ENCODE data around the gene TFR2.
A peak's percentile ranks its signal among the peaks of the same experiment; 100 is the strongest.

TFR2 gene

DNA sequence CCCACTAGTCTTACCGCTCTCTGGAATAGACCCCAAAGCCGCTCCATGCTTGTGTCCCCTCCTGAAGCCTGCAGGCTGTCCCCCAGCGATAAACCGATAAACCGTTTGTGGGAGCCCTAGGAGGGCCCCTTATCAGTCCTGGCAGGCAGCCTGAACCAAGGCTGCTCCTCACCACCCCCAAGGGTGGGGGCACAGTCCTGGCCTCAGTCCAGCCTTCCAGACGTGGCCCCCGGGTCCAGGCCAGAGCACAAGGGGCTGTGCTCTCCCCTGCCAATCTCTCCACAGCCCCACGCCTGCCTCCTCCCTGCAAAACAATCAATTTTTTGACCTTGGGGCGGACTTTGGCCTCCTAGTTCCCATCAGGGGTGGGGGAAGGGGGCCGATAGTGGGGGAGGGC, at the start of gene TFR2:
TSS of gene TFR2 (minus strand) at position 90 of the 397 bp plus-strand sequence. CDS start at position 47, 43 bp downstream.
- DNase-seq = no peak

DNA sequence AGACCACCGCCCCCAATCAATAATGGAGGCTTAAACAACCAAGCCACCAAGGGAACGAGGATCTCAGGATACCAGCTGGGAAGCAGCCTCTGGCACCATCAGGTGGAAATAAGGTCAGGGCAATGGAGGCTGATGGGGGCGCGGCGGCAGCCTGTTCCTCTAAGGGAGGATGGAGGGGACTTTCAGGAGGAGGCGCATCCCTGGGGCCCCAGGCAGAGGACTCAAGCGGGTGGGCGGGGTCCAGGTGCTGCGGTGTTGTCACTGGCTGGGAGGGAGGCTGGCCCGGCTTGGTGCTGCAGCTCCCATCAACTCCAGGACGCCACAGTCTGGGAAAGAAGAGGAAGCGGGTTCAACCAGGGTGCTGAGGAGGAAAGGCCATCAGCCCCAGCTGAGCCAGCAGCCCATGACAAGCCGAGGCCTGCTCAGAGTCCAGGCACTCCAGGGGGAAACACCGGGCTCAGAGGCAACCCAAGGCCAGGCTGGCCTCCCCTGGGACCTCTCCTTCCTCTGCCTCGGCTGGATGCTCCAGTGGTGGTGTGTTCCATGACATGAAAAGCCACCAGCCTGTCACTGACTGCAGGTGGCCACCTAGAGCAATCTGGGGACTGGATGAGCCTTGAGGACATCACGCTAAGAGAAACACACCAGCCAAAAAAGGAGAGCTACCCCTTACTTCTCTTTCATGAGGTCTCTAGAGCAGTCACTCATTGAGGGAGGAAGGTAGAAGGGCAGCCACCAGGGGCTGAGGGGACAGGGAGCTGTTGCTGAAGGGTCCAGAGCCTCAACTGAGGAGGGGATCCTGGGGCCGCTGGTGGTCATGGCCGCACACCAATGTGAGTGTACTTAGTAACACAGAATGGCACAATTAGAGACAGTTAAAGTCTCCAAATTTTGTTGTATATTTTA, 48.1 kb upstream of the TFR2 start:
- no peak for DNase-seq

DNA sequence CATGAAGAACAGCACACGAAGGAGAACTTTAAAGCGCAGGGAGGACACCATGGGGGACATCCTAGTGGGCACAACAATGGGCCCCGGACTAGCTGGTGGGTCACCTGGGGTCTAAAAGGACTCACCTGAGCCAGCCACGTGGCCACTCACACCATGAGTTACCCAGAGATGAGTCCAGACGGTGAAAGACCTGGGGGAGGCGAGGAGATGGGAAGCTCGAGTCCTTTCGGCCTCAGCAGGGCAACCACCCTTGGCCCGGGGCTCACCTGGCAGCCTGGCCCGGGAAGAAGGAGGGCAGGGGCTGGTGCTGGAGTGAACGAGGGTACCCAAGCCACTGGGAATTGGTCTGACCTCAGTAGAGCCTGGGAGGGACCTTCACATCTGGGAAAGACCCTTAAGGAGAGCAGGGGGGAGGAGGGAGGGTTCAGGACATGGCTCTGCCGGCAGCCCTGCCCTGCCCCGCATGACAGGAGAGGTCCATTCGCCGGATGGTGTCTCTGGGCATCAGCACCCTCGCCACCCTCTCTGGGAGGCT, 47.0 kb upstream of the TFR2 start:
- no peak for DNase-seq

DNA sequence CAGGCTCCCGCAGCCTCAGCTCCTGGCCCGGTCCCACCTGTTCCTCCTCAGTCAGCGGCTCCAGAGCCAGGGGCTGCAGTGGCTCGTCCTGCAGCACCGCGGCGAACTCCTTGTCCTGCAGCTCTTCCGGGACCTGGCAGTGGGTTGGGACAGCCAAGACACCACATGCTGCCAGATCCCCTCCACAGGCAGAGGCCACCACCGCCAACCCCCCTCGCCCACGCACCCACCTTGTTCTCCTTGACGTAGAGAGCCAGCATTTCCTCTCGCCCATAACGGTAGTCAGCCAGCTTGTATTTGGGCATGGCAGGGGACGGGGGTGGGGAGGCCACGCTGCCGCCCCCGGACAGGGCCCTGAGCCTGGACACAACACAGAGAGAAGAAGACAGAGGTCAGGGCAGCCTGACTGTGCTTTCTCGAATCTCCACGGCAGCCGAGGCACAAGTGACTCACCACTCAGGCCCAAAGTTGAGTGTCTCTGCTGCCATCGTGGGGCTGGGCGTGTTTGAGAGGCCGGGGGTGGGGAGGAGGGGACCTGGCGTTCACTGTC, 46.5 kb upstream of the TFR2 start:
- no peak for DNase-seq

DNA sequence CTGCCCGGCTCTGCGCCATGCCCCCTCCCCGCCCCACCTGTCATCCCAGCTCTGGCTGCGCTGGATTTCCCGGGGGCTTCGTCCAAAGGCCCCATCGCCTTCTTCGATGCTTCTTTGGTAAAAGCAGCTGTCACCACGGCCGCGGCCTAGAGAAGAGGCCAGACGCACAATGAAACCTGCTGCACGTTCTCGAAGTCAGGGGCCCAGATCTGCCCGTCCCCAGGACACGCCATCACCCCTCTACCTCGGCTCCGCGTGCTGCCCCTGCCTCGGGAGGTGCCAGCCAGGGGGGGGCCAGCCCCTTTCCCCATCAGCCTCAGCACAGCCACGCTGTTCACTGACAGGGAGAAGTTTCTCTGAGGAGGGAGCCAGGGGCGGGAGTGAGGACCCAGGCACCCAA, 45.9 kb upstream of the TFR2 start:
- DNase-seq = no peak

DNA sequence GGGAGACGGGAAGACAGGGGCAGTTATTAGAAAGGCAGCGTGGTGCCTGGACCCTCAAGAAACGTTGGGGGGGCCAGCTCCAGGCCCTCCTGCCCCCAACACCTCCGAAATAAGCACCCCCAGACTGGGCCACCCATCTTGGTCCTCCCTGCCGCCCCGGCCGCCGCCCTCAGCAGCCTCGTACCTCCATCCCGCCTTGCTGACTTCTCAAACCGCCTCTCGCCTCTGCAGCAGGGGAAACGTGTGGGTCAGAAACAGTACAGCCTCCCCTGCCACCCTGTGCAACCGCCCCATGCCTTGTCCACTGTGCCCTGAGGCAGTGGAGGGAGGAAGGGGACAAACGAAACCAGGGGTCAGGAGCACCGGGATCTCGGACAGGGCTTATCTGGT, 45.5 kb upstream of the TFR2 start:
- no peak for DNase-seq

DNA sequence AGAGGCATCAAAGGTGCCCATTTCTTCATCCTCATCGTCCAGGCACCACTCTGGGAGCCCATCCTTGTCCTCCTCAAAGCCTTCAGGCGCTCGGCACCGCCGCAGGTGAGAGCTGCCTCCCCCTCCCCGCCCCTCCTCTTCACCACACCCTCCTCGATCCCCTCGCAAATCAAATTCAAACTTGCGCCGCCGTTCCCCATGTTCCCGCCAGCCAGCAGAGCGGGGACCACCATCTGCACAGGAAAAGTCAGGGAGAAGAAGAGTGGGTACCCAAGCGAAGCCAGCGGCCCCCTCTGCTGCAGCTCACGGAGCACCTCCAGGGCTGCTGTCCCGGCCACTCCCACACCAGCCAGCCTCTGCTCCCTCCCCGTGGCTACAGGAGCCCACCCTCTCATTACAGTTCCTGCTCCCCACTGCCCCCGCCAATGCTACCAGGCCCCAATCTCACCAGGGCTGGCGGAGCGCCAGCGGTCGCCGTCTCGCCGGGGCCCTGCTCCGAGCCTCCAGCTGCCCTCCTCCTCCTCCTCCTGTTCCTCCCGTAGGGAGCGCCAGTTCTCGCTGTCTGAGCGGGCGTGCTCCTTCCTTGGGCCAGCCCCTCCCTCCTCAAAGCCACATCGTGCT, 45.0 kb upstream of the TFR2 start:
- DNase-seq = no peak

DNA sequence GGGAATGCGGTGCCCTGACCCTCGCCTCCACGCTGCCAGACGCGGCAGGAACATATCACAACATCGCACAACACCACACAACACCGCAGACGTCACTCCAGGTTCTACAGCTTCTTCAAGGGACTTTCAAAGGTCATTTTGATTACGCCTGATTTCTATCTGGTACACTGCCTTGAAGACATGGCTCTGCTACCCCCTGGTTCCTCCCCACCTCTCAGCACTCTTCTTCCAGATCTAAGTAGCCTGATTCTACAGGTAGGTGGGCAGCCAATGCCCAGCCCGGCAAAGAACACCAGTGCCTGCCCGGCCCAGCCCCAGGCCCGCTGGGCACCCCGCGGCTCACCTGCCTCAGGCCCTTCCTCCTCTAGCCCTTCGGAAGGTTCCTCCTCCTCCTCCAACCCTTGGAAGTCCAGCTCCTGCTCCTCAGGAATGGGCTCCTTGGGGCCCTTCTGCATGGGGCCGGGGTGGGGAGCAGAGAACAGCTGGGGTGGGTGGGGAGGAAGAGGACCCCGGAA, 44.3 kb upstream of the TFR2 start:
- DNase-seq = no peak

DNA sequence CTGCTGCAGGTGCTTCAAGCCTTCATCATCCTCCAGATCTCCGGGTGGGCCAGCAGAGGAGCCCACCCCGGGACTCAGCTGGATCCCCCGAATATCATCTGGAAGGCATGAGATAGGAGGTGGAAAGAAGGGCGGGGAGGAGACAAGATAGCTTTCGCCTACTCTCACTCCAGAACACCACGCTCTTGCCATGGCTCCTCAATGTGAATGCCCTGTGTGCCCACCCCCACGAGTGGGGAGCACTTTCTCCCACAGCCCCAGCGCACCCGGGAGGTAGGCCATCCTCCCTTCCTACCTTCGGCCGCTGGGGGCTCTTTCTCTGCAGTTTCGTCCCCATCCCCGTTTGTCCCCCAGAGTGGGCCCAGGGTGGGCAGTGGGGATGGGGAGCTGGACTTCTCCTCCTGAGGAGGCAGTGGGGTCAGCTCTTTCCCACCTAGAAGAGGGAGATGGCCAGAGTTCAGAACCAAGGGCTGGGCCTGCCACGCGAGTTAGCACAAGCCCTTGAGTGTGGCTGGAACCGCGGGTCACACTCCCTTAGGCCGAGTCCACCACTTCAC, 43.8 kb upstream of the TFR2 start:
- no peak for DNase-seq

DNA sequence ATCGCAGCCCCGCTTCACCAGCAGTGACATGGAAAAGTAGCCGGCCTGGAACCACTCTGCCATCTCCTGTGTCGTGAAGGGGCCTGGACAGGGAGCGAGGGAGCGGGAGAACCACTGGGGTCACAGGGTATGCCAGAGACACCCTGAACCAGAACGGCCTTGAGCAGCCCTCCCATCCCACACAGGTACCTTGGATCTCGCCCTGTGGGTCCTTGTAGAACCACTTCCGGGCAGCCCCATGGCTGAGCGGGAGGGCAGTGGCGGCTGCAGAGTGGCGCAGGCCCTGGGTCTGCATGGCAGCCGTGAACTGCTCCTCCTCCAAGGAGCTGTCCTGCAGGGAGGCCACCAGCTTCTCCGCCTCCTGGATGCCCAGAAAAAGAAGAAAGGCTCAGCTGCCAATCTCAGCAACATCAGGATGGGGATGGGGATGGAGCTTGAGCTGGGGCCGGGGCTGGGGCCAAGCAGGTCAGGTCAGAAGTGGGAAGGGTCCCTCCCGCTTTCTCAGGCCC, 43.2 kb upstream of the TFR2 start:
- DNase-seq = no peak

DNA sequence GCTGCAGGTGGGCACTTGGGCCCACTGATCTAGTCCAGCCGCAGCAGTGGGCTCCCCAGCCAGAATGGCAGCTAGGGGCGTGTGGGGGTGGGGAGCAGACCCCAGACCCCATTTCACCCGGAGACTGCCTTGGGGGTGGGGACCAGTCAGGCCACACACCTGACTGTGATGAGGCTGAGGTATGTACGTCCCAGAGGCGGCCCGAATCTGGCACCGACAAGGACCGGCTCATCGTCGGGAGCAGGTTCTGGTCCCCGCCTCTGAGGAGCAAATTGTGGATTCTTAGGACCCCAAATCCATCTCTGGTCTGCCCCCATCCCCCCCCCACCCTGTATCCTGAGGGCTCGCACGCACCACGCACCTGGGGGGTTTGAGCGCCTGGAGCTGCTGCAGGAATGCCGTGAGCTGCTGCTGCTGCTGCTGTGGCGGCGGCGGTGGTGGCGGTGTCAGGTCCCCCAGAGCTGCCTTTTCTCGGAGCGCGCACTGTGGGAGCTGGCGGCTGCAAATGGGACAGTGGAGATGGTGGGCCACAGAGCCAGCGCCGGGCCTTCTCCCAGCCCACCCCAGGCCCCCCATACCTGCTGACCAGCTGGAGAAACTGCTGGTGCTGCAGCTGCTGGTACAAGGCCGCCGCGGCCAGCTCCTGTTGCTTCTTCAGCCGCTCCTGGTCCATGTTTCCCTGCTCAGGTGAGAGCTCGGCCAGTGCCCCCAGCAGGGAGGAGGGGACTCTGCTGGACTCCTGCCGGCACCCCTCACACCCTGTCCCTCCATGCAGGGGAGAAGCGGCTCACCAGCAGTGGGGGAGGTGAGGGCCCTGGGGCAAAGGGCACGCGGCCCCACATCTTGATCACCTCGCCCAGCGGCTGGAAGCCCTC, 42.5 kb upstream of the TFR2 start:
- DNase-seq = no peak

DNA sequence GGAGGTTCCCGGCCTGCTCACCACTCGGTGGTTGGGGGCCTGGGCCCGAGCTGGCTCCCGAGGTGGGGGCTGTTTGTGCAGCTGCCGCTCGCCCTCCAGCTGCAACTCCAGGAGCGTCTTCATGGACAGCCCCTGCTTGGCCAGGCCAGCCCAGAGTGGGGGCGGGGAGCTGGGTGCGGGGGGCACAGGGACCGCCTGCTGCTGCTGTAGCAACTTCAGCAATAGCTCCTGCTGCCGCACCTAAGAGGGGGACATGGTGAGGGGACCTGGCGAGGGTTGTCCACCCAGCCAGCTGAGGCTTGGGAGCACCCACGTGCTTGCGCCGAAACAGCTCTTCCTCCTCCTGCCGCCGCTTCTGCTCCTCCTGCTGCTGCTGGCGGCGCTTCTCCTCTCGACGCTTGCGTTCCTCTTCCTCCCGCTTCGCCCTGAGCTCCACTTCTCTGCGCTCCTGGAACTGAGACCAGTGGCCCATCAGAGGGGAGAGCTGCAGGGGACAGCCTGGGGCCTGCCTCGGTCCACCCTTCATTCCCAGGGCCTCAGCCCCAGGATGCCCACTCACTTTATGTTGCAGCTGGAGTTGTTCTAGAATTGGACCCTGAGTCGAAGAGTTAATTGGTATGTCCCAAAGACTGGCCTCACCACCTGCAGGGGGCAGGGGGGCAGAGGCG, 41.8 kb upstream of the TFR2 start:
- no peak for DNase-seq

DNA sequence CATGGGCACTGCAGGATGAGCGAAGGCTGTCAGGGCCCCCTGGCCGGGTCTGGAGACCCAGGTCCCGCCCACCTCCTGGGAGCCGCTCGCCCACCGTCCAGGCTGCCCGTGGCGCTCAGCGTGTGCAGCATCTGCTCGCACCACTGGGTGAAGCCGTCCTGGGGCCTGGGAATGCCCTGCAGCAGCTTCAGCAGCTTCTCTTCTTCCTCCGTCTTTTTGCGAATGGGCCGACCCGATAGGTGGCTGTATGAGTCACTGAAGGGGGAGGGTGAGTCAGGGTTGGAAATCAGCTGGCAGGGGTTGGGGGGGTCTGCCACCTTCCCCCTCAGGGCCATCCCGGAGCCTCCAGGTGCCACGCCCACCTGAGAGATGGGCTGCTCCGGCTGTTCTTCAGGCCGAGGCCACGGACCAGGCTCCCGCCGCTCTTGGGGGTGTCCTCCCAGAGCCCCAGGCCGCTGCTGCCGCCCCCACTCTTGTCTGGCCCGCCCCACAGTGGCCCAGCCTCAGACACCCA, 40.9 kb upstream of the TFR2 start:
- peak in 1 of 2 donors; percentile 29 for DNase-seq

DNA sequence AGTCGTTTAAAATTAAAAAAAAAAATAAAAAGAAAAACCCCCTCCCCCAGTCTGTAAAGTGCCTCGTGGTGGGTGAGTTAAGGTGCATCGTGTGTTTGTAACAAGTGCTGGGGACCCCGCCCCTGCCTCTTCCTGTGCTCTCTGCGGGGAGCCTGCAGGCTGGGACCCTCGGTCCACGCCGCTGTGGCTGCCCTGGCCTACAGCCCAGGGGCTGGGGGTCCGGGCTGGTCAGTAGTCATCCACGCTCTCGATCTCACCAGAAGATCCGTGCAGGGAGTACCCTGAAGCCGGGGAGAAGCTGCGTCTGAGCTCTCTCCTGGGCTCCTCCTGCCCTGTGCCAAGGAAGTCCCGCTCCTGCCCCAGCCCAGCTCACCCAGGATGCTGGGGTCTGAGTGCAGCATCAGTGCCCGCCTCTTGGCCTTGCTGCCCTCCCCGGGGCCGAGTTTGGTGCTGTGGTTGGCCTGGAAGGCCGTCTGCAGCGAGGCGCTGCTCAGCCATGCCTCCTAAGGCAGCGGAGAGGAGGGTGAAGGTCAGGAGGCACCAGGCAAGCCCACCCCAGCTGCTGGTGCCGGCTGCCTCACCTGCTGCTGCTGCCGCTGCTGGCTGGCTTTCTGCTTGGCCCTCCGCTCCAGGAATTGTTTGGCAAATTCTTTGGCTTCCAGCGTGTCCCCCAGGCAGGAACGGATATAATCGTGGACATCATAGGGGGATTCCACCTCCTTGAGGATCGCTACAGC, 40.3 kb upstream of the TFR2 start:
- DNase-seq = peak in 1 of 2 donors; percentile 2

DNA sequence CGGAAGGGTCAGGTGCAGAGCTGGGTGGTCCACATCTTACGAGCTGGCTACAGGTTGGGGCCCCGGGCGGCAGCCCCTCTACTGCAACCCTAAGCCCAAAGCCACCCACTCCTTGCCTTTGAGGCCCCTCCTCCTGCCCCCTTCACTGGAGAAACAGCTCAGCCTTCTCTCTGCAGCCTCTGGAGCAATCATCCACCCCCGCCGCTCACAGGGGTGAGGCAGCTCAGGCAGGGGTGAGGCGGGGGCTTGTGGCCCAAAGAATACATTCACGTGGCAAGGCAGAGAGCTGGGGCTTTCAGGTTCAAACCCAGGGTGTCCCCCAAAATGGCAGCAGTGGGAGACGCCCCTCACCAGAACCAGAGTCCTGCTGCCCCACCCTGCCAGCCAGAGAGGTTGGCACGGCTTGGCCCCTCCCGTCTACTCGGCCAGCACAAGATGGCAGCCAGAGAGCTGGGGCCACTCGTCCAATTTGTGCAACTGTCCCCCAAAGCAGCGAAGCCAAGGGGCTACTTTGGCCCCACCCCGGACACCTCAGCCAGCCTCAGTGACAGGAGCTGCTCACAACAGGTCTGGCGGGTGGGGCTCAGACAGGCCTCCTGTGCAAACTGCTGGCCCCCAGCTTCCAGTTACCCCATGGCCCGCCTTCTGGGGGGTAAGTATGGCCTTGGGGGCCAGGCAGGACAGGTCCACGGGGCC, 39.4 kb upstream of the TFR2 start:
- peak in 1 of 2 donors; percentile 18 for DNase-seq

DNA sequence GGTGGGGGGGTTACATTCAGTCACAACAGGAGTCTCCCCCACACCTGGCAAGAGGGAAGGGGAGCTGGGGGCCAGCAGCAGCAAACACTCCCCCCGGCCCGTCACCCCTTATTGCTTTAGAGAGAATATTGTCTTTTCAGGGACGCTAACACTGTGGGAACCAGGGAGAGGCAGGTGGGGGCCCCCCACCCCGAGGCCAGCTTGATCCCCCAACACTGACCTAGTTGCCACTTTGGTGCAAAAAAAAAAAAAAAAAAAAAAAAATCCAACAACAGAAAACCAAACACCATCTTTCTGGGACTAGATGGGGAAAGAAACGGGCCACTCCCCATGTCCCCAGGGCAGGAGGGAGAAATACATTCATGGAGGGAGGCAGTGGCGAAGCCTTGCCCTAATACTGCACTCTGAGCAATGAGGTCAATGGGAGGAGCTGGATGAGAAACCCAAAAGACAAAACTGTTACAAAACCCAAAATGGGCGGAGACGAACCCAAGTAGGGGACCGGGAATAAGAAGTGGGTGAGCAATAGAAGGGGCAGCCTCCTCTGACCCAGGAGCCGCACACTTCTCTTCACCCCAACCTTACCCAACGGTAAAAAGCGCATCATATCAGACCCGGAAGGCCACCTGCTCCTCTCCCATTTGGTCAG, 38.7 kb upstream of the TFR2 start:
- peak in 1 of 2 donors; percentile 4 for DNase-seq

DNA sequence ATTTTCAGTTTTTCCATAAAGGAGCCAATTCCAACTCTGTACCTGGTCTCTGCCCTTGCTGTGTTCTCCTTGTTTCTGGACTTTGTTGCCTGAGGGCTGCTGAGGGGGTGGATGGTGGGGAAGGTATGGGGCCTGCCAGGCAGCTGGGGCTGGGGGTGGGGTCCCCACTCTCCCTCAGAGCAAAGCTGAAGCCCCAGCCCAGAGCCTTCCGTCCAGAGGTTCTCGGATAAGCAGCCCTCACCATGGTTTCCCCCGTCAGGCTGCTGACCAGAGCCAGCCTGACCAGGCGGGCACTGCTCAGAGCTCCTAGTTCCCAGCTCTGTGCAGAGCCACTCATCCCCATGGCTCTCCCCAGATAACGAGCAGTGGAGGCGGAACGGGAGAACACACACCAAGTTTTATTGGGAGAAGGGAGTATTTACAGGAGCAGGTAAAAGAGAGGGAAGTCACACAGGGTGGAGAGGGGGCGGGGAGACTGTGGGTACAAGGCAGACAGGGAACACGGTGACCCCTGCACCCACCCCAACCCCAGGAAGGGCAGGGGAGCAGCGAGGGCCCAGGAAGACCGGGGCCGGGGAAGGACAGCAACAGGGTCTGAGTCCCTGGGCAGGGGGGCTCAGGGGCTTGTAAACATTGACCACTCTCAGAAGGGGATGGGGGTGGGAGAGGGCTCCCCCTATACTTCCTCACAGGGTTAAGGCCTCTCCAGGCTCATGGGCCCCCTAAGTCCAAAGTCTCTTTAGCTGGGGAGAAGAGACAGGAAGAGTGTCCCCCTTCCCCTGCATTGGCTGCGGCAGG, 38.0 kb upstream of the TFR2 start:
- peak in 1 of 2 donors; percentile 7 for DNase-seq

DNA sequence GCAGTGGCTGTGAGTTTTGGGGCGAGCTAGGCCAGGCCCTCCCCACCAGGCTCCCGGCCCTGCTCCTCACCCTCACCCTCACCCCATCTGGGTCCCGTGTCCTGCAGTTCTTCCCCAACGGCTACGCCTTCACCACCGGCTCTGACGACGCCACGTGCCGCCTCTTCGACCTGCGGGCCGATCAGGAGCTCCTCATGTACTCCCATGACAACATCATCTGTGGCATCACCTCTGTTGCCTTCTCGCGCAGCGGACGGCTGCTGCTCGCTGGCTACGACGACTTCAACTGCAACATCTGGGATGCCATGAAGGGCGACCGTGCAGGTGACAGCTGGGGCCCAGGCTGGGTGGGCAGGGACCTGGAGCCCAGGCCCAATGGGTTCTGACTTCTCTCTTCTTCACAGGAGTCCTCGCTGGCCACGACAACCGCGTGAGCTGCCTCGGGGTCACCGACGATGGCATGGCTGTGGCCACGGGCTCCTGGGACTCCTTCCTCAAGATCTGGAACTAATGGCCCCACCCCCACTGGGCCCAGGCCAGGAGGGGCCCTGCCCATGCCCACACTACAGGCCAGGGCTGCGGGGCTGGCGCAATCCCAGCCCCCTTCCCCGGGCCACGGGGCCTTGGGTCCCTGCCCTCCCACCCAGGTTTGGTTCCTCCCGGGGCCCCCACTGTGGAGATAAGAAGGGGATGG, 37.1 kb upstream of the TFR2 start:
- peak in 1 of 2 donors; percentile 18 for DNase-seq

Measured in stimulated activated CD4-positive, alpha-beta T cell treated with anti-CD3 and anti-CD28 coated beads, Interleukin-2, amount 100 ng/mL, for 24 hours (primary cell).